AG09309 (cell line): ENCODE measurements around the gene ZCCHC18.

ENCODE experiments used
- DNase-seq: peaks from one replicate; pipeline ENCODE4 v3.0.0-alpha.2; 2010; ENCODE audit warnings: low read depth
- H3K4me3 ChIP-seq: 2 replicates; pipeline ENCODE4 v1.5.1; 2011; ENCODE audit warnings: mild to moderate bottlenecking, low read depth, low read length, moderate library complexity; ENCODE audit not compliant: control insufficient read depth
- CTCF ChIP-seq: IDR thresholded peaks from 2 replicates; pipeline ENCODE4 v1.5.1; 2011; ENCODE audit warnings: mild to moderate bottlenecking, low read depth, low read length, inconsistent platforms; ENCODE audit not compliant: insufficient read depth, control insufficient read depth; ENCODE audit errors: missing control alignments

The ZCCHC18 gene

DNA sequence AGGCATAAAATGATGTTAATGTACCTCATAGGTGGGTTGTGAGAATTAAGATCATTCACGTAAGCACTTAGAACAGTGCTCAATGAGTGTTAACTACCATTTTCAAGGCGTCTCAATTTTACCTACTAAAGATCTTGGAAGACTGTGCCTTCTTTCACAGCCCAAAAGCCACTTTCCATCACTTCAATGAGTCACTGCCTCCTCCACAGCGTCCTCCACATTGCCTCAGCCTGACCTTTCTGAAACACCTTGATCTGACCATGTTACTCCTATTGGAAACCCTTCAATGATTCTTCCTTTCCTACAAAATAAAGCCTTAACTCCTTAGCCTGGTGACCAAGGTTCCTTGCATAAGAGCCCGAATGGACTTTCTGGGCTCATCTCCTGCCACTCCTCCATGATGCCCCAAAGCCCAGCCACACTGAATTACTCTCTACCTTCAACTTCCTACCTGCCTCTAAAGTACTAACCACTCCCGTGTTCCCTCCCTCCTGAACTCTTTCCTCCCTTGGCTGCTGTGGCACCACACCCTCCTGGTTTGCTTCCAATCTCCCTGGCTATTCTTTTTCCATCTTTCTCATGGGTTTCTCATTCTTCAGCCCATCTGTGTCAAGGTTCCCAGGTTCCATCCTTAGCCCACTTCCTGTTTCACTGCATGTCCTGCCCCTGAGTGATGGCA lies 22.4 kb downstream of the ZCCHC18 start:
- H3K4me3 ChIP-seq: no peak overlapping the region
- no peak for DNase-seq
- TF ChIP-seq CTCF: no peak

- DNase-seq: no peak
- no peak for TF ChIP-seq CTCF
- no peak overlapping the region for H3K4me3 ChIP-seq
These were observed 23.4 kb downstream of the ZCCHC18 start for GRCh38 chrX:104135677-104136076.

DNA sequence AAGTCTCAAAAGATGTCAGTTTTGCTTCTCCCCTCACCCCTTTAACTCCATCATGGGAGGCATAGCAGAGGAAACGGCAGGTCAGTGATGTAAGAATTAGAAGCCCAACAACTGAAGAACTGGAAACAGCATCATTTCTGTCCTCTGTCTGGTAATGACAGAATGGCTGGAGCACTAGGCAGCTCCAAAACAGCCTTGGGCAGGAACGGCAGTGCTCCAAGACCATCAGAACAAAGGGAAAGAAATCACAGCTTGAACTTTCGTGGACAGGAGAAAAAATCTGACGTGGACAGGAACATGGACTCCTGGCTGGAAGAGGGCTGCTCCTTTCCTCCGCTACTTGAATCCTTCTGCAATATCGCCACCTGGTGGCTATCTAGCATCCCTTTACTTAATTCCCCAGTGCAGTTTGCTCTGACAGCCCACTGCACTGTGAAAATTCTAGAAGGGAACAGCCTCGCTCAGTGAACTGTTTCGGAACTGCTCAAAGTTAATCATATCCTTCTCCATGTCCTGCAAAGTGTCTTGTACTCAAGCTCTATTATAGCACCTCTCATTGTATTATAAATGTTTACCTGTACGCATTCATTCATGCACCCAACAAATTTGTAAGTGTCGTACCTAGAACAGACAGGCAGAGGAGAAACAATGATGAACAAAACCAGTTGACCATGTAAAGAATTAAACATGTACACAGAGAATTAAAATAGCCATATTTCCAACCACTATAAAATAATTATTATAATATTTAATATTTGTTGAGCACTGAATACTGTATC lies 24.1 kb downstream of the ZCCHC18 start:
- TF ChIP-seq CTCF: peak; percentile 87

DNA sequence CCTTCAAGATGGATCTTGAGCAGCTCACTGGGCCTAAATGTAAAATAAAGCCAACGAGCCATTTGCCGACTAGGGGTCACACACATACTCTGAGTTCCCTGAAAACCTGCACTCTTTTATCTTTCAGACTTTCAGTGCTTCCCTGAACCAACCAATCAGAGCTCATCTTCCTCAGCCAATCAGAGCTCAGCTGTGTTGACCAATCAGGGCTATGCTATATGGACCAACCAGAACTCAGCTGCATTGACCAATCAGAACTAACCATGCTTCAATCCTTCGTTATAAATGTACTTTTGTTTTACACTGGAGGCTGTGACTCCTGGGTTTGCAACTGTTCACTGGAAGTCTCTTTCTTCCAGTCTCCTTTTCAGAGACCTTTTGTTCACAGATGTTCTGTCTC lies 25.2 kb downstream of the ZCCHC18 start:
- no peak overlapping the region for H3K4me3 ChIP-seq
- no peak for DNase-seq
- TF ChIP-seq CTCF: no peak

More for the DNA sequence above, 24.1 kb downstream of the ZCCHC18 start:
- peak; percentile 79 for DNase-seq
- H3K4me3 ChIP-seq: peak overlapping the region; percentile 27

- no peak for TF ChIP-seq CTCF
- no peak for DNase-seq
- no peak overlapping the region for H3K4me3 ChIP-seq
These were observed 28.9 kb downstream of the ZCCHC18 start for GRCh38 chrX:104141087-104141760.

GRCh38 chrX:104151037-104151436 lies 38.7 kb downstream of the ZCCHC18 start:
- no peak for TF ChIP-seq CTCF
- H3K4me3 ChIP-seq: no peak overlapping the region
- DNase-seq: no peak
